Osteocyte (in vitro differentiated cells): Measurements from ENCODE around the gene HES2. TPM values are rescaled to one million over a fixed set of nuclear protein-coding genes. Genes with fewer than 3 reads are reported as not detected.

Experiments used
- DNase-seq: peaks from one replicate; pipeline ENCODE4 v3.0.0; 2021; ENCODE audit warnings: mixed read lengths; ENCODE audit not compliant: unreplicated experiment; ENCODE audit errors: extremely low spot score
- H3K27ac Mint-ChIP-seq: one replicate; pipeline ENCODE4 v1.8.0; 2021; ENCODE audit warnings: mild to moderate bottlenecking, mixed read lengths; ENCODE audit not compliant: unreplicated experiment
- H3K27me3 Mint-ChIP-seq: one replicate; pipeline ENCODE4 v1.8.0; 2021; ENCODE audit warnings: mixed read lengths; ENCODE audit not compliant: unreplicated experiment
- H3K36me3 Mint-ChIP-seq: one replicate; pipeline ENCODE4 v1.8.0; 2021; ENCODE audit warnings: mixed read lengths; ENCODE audit not compliant: unreplicated experiment
- H3K4me1 Mint-ChIP-seq: one replicate; pipeline ENCODE4 v1.8.0; 2021; ENCODE audit warnings: mixed read lengths; ENCODE audit not compliant: unreplicated experiment
- H3K4me3 Mint-ChIP-seq: one replicate; pipeline ENCODE4 v1.8.0; 2021; ENCODE audit warnings: mild to moderate bottlenecking, moderate library complexity, mixed read lengths; ENCODE audit not compliant: unreplicated experiment
- H3K9me3 Mint-ChIP-seq: one replicate; pipeline ENCODE4 v1.8.0; 2021; ENCODE audit warnings: mixed read lengths; ENCODE audit not compliant: unreplicated experiment
- total RNA-seq: library from RNA; stranded (reverse); gene quantifications from 2 replicates; pipeline ENCODE4 v1.2.1, GENCODE V29; 2021
- TF ChIP-seq, protein P1 (sequence below): fragments of 200-600 bp; sonication (generic); IDR thresholded peaks from 2 replicates; pipeline ENCODE4 v1.5.0; 2021; ENCODE audit warnings: antibody characterized with exemption, mild to moderate bottlenecking, moderate library complexity

The HES2 gene
- total RNA-seq, 1 donor from 2014 or later = not detected

DNA sequence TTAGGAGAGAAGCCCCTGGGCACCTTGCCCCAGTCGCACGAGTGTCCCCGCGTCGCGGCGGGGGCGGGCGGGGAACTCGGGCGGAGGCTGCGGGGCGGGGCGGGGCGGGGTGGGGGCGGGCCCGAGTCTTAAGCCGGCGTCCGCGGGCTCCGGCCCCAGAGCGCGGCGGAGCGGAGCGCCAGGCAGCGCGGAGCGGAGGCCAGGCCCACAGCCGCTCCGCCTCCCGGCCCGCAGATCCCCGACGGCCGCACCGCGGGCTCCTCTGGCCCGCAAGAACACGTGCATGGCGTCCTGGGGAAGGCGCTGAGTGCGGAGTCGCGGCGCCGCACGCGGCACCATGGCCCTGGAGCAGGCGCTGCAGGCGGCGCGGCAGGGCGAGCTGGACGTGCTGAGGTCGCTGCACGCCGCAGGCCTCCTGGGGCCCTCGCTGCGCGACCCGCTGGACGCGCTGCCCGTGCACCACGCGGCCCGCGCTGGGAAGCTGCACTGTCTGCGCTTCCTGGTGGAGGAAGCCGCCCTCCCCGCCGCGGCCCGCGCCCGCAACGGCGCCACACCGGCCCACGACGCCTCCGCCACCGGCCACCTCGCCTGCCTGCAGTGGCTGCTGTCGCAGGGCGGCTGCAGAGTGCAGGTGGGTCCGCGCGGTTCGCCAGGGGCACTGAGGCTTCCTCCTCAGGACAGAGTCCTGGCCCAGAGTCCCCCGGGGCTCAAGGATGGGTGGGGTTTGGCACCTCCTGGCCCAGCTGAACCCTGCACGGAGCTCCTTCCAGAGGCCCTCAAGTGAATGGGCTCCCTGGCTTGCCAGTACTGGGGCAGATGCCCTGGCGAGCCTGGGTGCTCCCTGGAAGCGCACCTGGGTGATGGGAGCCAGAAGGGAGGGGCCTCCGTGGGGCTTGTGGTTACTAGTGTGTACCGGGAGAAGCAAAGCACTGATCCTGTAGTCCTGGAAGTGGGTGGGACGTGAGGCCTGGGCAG, 5.2 kb upstream of the HES2 start, which contains the start of gene ESPN:
ESPN (plus strand) TSS at position 158 of the 975 bp plus-strand sequence; CDS start at position 338, 180 bp downstream.
- no peak within 1 kb of the TSS for H3K27ac Mint-ChIP-seq
- DNase-seq = no peak
- H3K4me3 Mint-ChIP-seq = no peak within 1 kb of the TSS
- peaks cover 14% of the 10 kb centered on the region for H3K4me1 Mint-ChIP-seq
- TF ChIP-seq, protein P1, sequence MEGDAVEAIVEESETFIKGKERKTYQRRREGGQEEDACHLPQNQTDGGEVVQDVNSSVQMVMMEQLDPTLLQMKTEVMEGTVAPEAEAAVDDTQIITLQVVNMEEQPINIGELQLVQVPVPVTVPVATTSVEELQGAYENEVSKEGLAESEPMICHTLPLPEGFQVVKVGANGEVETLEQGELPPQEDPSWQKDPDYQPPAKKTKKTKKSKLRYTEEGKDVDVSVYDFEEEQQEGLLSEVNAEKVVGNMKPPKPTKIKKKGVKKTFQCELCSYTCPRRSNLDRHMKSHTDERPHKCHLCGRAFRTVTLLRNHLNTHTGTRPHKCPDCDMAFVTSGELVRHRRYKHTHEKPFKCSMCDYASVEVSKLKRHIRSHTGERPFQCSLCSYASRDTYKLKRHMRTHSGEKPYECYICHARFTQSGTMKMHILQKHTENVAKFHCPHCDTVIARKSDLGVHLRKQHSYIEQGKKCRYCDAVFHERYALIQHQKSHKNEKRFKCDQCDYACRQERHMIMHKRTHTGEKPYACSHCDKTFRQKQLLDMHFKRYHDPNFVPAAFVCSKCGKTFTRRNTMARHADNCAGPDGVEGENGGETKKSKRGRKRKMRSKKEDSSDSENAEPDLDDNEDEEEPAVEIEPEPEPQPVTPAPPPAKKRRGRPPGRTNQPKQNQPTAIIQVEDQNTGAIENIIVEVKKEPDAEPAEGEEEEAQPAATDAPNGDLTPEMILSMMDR = no peak
- H3K9me3 Mint-ChIP-seq = no peaks in the 10 kb centered on the region
- H3K27me3 Mint-ChIP-seq = peaks cover 39% of the 10 kb centered on the region
- no peaks in the 10 kb centered on the region for H3K36me3 Mint-ChIP-seq

DNA sequence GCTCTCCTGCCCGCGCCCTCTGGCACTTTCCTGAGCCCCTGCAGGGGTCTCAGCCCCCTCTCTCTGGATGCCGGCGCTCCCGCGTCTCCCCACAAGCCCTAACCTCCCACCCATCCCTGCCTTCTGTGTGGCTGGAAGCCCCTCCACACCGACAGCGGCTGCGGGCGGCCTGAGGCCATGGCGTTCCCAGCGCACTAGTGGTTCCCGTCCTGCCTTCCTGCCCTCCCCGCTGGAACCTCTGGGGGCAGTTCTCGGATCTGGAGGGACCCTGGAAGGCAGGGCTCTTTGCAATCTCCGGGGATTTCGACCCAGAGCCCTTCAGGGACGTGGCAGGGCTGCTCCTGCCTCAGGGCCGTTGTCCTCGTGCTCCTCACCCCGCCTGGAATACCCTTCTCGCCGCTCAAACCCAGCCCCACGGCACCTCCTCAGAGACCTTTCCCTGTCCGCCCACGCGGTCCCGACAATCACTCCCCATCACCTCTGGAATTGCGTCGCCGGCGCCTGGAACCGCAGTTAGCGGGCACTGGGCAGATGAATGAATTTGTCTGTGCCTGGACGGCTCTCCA, 4.4 kb upstream of the HES2 start:
- Mint-ChIP-seq H3K27me3 (peaks cover 37% of the 10 kb centered on the region), H3K4me3 (no peak overlapping the region), H3K27ac (no peak overlapping the region), H3K36me3 (no peaks in the 10 kb centered on the region), H3K4me1 (peaks cover 16% of the 10 kb centered on the region), H3K9me3 (no peaks in the 10 kb centered on the region)
- no peak for DNase-seq
- TF ChIP-seq, protein P1 = no peak

DNA sequence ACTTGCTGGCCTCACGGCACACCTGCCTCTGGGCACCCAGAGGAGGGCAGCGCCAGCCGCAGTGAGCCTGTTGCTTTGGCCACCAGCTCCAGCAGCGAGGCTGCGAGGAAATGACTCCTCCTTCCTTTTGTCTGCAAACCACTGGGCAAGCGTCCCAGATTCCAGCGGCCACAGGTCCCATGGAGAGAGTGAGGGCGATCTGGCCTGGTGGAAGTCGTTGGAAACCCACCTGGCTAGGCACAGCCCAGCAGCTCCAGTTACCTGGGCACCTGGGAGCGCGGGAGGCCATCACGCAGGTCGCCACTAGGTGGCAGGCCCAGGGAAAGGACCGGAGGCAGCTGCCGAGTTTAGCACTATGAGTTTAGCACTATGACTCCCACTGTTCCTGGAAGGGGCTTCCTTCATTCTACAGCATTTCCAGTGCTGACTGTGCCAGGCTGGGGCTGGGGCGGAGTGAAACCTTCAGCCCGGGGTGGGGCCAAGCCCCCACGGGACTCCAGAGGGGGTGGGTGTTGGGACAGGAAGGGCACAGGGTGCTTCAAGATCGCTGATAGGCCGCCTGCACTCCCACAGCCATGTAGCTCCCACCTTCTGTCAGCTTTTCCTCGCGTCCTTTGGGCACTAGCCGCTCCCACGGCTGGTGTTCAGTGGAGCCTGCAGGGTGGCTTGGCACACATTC, 3.7 kb upstream of the HES2 start:
- no peak overlapping the region for H3K4me3 Mint-ChIP-seq

DNA sequence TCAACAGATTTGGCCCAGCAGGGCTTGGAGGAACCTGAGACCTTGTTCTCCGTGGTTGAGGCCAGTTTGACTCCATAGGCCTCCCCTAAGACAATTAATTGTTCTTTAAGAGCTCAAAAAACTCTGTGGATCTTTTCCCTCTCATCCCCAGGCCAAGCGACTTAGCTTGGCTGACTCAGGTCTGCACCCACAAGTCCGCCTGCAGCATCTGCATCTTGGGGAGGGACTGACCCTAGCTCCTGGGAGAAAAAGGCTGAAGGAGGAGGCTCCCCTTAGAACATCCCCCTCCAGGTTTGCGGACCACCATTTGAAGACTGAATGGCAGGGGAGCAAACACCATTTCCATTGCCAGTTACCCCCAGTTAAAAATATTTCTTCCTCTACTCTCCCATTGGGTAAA, 1.5 kb upstream of the HES2 start:
- TF ChIP-seq, protein P1 = no peak
- Mint-ChIP-seq H3K4me3 (no peak overlapping the region), H3K27me3 (peaks cover 53% of the 10 kb centered on the region), H3K4me1 (peaks cover 16% of the 10 kb centered on the region), H3K9me3 (no peaks in the 10 kb centered on the region), H3K27ac (no peak overlapping the region), H3K36me3 (no peaks in the 10 kb centered on the region)
- no peak for DNase-seq

More for the DNA sequence above, 3.7 kb upstream of the HES2 start:
- Mint-ChIP-seq H3K36me3 (no peaks in the 10 kb centered on the region), H3K27me3 (peaks cover 39% of the 10 kb centered on the region), H3K27ac (no peak overlapping the region), H3K9me3 (no peaks in the 10 kb centered on the region), H3K4me1 (peaks cover 16% of the 10 kb centered on the region)
- TF ChIP-seq, protein P1 = peak; percentile 73
- no peak for DNase-seq
